Smooth muscle cell of the umbilical artery (primary cell): ENCODE results near the gene MNS1. TPM values are rescaled to one million over a fixed set of nuclear protein-coding genes. Genes with fewer than 3 reads are reported as not detected.

Source experiments
- total RNA-seq: library from RNA; depleted of rRNA; stranded (reverse); fragments of >200 nt; gene quantifications from 2 replicates; pipeline ENCODE4 v1.2.3, GENCODE V29; 2014

Gene MNS1
- 0.89 and 1.3 TPM in 2 replicates for total RNA-seq

GRCh38 chr15:56464893-56465520, at the start of gene MNS1:
MNS1 (minus strand) TSS chr15:56465137; CDS start chr15:56464972, 165 bp downstream.

Other genes starting within 250 kb of the MNS1 start
- 5.9 and 8.4 TPM in 2 replicates for gene RFX7, start 221.3 kb downstream of the MNS1 start, total RNA-seq
- gene TEX9, start 99.7 kb downstream of the MNS1 start, total RNA-seq = 4.5 and 6.1 TPM in 2 replicates